ENCODE results near the gene GSAP.

DNA sequence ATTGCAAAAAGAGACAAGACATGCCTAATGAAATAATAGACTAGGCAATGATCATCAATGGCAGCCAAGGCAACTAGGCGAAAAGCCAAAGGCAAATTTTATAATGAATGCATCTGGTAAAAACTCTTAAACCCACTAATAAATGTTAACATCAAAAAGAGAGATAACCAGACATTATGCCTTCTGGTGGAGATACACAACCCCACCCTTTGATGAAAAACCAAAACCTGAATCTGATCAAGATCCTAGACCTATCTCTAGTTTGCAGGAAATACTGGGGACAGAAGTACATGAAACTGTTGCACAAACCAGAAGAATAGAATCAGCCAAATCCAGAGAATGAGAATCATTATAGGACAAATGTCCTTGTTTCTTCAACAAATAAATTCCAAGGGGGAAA, 22.0 kb upstream of the GSAP start:
- TF ChIP-seq, protein P1, sequence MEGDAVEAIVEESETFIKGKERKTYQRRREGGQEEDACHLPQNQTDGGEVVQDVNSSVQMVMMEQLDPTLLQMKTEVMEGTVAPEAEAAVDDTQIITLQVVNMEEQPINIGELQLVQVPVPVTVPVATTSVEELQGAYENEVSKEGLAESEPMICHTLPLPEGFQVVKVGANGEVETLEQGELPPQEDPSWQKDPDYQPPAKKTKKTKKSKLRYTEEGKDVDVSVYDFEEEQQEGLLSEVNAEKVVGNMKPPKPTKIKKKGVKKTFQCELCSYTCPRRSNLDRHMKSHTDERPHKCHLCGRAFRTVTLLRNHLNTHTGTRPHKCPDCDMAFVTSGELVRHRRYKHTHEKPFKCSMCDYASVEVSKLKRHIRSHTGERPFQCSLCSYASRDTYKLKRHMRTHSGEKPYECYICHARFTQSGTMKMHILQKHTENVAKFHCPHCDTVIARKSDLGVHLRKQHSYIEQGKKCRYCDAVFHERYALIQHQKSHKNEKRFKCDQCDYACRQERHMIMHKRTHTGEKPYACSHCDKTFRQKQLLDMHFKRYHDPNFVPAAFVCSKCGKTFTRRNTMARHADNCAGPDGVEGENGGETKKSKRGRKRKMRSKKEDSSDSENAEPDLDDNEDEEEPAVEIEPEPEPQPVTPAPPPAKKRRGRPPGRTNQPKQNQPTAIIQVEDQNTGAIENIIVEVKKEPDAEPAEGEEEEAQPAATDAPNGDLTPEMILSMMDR (conservative IDR thresholded peaks at IDR 0.05; ENCODE audit: low read length), result no peak
- no peak for TF ChIP-seq EZH2phosphoT487 (IDR thresholded peaks at IDR 0.05; ENCODE audit: borderline replicate concordance, low read depth, low read length)

All from OCI-LY7 (cell line).